Measurements from ENCODE around the gene BAIAP2L2.
"Not testable (repeated sequence)": the region's sequence is repeated elsewhere in the genome, so short reads cannot be mapped to it uniquely, and the experiment has no call there.

The BAIAP2L2 gene

GRCh38 chr22:38081636-38081940 lies 28.9 kb downstream of the BAIAP2L2 start:
- DNase-seq (ENCODE audit: low spot score) = no peak

GRCh38 chr22:38080850-38081635 lies 29.4 kb downstream of the BAIAP2L2 start:
- peak; percentile 64 for DNase-seq (ENCODE audit: low spot score)

DNA sequence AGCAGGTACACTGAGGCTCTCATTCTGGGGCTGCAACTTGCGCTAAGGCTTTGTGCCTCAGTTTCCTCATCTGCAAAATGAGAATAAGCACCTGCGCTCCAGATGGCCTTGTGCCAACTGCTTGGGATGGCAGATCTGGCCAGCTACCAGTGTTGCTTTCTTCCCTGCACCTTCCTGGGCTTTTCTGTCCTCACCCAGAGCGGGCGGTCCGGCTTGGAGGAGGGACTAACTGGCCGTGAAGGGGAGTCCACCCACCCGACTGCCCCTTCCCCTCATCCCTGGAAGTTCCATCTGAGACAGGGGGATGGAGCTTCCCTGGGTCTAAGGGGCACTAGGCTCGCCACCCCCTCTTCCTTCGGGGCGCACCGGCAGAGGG lies 30.0 kb downstream of the BAIAP2L2 start:
- no peak for DNase-seq (ENCODE audit: low spot score)

DNA sequence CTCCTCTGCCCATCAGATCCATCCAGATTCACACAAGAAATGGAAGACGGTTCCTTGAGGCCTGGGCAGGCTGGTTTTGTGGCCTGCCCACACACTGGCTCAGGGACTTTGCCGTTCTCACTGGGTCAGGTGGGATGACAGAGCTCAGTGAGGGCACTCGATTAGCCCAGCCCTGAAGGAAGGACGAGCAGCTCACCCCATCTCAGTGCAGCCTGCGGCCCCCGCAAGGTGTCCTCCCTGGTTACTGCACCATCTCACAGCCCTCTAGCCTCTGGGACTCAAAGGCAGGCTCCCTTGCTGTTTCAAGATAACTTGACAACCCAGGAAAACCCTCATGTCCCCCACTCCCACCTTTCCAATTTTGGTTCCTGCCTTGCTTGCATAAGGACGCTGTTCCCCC lies 30.7 kb downstream of the BAIAP2L2 start:
- DNase-seq (ENCODE audit: low spot score) = no peak

- DNase-seq (ENCODE audit: low spot score) = not testable (repeated sequence)
Observed at GRCh38 chr22:38079208-38079607, 31.3 kb downstream of the BAIAP2L2 start.

DNA sequence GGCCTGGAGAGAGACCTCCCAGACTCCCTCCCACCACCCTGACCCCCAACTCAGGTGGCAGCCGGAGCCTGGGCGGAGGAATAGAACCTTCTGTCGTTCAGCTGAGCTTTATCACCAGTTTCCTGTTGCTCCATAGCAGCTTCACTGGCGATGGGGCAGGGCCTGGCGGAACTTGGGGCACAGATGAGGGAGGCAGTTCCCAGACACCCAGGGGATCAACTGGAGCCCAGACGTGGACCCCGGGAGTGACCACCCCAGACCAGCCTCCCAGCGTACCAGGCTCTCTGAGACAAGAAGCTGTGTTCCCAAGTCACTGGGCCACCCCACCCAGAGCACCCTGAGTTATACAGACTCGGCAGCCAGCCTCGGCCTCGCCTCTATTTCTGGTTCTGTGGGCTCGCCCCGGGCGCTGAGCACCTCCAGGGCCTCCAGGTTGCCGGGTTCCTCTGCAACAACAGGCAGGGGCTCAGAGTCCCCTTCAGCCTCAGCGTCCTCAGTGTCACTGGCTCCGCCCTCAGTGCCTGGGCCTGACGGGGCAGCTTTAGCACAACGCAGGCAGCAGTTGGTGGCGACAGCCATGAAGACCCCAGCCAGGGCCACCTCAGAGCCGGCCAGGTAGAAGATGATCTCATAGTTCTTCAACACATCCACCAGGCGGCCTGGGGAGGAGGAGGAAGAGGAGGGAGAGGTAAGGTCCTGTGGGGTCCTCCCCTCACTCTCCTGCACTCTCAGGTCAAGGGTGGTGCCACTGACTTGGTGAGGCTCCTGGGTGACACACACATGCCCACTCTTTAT lies 32.2 kb downstream of the BAIAP2L2 start:
- DNase-seq (ENCODE audit: low spot score) = no peak

GRCh38 chr22:38077595-38077994 lies 32.9 kb downstream of the BAIAP2L2 start:
- DNase-seq (ENCODE audit: low spot score) = no peak

DNA sequence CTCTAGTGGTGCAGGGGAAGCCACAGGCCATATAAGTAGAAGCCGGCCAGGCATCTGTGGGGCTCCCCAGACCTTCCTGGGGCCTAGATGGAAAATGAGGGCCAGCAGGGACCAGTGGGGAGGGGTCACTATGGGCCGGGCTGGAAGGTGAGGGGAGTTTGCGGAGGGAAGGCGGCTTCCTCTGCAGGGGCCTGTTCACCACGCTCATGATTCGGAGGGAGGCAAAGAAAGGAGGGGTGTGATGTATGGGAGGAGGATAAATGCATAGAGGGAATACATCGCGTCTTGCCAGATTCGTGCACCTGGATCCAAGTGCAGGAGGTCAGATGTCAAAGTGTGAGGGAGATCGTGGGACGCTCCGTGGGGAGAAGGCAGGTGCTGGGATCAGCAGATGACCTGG lies 33.4 kb downstream of the BAIAP2L2 start:
- DNase-seq (ENCODE audit: low spot score) = no peak

DNA sequence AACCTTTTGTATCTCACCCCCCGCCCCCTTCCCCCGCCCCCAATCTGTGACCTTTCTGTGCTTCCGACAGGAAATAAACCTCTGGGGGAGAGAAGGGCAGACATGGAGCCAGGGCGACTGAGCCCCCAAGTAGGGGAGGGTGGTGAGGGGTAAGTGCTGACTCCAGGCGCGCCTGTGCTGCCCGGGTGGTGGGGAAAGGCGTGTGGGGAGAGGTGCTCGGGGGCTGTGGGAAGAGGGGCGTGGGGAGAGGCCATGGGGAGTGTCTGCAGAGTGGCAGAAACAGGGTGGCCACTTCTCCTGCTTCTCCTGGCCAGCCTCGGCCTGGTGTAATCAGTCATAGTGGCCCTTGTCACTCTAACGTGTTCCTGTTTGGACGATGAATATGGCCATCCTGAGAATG lies 34.5 kb downstream of the BAIAP2L2 start:
- no peak for DNase-seq (ENCODE audit: low spot score)

DNA sequence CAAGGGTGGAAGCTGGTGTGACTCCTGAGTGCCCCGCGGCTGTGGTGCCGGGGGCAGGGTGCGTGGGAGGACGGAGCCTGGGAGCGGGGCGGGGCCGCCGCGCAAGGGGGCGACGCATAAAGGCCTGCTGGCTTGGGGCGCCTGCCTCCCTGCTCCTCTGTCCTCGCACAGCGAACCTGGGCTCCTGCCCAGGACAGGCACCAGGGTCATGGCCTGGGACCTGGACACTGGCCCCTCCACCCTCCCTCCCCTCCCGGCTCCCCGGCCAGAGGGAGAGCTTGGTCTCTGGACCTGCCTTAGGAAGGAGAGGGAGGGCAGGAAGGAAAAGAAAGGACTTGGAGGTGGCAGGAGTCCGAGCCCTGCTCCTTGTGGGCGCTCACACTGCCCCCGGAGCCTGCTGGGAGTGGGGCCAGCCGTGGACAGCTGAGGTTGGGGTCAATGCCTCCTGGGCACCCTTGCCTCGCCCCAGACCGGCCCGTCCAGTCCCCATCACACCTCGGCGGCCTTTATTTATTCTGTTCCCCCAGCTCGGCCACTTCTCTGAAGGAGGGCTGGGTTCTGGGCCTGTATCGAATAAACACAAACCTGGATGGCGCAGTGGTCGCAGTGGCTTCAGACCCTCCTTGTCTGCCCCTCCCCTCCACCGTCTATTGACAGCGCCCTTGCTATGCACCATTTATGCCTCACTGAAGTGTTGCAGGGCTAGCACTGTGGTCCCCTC lies 35.2 kb downstream of the BAIAP2L2 start:
- no peak for DNase-seq (ENCODE audit: low spot score)

GRCh38 chr22:38074181-38075104 lies 36.0 kb downstream of the BAIAP2L2 start:
- peak; percentile 80 for DNase-seq (ENCODE audit: low spot score)

DNA sequence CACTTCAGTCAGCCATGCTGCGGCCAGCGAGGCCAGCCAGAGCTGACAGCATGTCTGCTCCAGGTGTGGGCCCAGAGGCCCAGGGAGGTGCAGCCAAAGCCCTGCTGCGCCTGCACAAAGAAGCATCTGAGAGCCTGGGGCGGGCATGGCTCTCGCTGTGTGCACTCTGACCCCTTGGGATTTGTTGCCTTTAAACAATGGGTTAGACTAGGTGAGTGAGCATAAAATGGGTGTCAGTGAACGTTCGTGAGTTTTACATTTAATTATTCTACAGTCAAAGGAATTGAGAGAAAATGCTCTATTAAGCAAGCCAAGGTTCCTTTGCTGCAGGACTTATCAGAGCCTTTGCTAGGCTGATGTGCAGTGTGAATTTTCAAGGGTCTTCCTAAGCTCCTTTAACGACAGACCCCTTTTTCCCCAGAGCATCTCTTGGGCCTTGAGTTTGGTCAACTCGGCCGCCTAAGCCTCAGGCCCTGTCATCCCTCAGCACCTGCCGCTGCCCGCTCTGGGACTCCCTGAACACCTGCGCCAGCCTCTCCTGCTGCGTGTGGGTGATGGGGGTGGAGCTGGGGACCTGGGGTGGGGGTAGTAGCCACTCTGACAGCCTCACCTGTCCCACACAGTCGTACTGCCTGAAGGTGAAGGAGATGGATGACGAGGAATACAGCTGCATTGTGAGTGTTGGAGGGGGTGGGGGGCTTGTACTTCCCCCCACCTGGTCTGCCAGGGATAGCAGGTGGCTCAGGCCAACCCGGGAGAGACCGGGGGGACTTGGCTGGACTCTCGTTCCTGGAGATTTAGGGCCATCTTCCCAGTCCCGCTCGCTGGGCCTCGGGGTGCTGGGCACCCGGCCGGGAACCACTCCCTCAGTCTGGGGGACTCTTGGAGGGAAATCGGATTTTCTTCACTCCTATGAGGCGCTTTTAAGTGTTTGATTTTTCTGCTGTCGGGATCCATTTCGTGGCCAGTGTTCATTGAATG lies 37.0 kb downstream of the BAIAP2L2 start:
- no peak for DNase-seq (ENCODE audit: low spot score)

DNA sequence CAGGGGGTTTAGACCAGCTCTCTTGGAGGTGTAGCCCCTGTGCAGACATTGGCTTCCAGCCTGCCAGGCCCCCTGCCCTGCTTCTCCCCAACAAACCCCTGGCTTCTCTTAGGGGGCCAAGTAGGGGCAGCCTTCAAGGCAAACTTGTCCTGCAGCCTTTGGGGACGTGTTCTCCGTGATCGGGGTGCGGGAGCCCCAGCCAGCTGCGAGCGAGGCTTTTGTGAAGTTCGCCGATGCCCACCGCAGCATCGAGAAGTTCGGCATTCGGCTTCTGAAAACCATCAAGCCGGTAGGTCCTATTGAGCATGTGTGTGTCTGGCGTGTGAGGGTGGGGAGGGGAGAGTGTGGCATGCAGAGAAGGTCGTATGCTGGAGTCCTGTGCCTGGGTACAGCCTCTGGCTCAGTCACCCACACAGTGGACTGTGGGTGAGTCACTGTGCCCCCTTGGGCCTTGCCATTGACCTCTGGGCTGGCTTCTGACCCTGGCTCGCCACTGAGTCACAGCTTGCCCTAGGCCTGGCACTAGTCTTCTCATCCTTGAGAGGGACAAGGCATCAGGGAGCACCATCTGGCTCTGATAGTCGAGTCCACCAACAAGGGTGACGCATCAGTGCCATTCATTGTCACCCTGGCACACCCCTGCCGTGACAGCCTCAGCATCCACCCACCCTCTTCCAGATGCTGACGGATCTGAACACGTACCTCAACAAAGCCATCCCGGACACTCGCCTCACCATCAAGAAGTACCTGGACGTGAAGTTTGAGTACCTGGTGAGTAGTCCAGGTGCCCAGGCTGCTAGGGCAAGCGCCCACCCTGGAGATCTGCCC lies 37.9 kb downstream of the BAIAP2L2 start:
- DNase-seq (ENCODE audit: low spot score) = no peak

GRCh38 chr22:38071421-38072321 lies 38.8 kb downstream of the BAIAP2L2 start:
- no peak for DNase-seq (ENCODE audit: low spot score)

DNA sequence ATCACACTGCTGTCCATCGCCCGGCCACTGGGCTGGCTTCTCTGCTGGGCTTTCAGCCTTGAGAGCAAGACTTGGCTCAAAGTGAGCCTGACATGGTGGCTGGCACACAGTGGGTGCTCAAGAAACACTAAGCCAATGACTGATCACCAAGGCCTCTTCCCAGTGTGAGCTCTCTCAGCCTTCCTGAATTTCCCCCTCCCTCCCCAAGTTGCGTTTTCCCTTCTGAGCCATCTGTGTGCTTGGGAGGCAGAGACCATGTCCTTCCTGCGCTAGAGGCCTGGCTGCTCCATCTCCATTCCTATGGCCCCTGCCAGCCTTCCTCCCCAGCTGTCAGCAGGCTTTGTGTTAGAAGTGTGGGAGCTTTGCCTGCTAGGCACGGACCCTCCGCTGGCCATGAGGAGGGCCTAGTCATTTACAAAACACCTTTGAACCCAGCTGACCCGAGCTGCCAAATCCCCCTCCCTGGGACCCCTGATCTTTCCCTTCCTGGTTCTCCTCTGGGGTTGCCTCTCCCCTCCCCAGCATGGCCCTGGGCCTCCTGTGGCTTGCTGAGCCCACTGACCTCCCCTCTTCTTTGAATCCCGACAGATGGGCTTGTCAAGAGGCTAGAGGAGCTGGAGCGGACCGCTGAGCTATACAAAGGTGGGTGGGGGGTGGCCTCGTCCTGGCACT lies 40.1 kb downstream of the BAIAP2L2 start:
- DNase-seq (ENCODE audit: low spot score) = no peak

DNA sequence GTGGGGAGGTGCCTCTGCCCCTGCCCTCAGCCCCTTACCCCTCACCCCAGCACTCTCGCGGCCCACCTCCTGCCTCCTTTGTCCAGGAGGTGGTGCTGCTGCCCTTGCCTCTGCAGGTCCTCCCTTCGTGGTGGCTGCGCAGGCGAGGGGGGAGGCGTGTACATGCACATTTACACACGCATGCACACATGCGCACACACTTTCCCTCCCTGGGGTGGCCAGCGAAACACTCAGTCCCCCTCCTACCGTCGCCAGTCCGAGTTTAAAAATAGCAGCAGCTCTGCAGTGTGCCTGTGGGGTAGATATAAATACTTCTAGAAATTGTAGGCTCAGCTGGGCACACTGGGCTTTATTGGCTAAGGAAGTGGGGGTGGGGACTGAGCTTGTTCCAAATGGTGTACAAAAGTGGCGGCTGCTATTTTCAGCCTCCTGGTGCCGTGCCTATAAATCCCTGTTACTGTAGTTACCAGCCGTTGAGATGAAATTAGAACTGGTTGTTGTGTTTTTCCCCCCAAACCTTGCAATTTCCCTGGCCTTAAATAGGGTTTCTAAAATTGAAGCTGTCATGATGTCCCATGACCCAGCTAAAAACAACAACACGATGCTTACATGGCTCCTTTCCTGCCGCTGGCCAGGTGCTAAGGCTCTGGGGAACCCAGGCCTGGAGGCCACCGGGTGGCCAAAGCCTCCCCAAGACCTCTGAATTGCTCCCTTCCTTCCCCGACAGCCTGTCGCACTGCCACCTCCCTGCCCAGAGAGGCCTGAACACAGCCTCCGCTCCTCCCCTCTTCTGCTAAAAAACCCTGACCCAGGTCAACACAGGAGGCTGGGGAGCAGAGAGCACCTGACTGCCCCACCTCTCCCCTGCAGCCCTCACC lies 40.9 kb downstream of the BAIAP2L2 start:
- DNase-seq (ENCODE audit: low spot score) = peak; percentile 60

Measured in AG20443 (cell line).